ENCODE data around the gene C6orf120.
"Not testable (repeated sequence)": the region's sequence is repeated elsewhere in the genome, so short reads cannot be mapped to it uniquely, and the experiment has no call there.

Gene C6orf120

DNA sequence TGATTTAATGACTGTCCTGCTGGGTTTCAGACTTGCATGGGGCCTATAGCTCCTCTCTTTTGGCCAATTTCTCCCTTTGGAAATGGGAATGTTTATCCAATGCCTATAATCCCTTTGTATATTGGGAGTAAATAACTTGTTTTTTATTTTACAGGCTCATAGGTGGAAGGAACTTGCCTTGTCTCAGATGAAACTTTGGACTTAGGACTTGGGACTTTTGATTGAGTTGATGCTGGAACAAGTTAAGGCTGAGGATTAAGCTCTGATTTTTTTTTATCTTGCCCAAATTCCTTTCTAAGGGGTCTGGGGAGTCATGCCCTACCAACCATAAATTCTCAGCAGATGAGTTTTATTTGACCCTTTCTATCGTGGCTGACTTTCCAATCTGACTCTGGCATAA is 23.6 kb upstream of the C6orf120 start:
- DNase-seq (ENCODE audit: low spot score) = no peak

- DNase-seq (ENCODE audit: low spot score) = no peak
Measured at GRCh38 chr6:169684056-169684455, 17.9 kb upstream of the C6orf120 start.

GRCh38 chr6:169685860-169686259 is 16.1 kb upstream of the C6orf120 start:
- DNase-seq (ENCODE audit: low spot score) = no peak

DNA sequence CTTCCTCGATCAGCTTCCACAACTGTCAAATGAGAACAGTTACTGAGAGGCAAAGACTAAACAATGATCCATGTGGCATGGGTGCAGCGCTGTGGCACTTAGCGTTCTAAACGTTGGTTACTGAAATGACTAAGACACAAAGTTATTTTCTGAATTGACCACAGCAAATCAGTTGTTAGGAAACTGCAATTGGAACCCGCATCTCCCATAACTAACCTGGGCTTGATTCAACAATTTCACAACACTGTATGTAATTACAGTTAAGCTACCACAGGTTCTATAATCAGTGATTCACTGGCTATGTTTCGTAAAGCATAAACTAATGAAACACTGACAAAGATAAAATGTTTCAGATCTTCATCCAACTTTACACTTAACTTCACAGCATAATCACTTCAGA is 12.6 kb upstream of the C6orf120 start:
- DNase-seq (ENCODE audit: low spot score) = no peak

DNA sequence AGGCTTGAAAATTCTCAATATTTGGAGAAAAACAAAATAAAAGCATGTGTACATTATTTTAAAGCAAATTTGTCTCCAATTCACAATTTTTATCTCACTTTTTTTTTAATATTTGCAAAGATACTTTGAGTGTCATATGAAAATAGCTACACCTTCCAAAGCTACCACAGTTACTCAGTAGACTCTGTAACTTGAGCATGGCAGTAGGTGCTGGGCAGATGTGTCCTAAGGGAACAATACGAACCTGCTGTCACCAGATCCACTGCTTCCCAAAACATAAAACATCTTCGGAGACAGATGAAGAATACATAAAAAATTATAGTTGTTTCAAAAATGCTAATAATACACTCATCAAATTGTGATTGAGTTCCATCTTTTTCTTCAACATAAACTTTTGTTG is 10.7 kb upstream of the C6orf120 start:
- DNase-seq (ENCODE audit: low spot score) = no peak

- DNase-seq (ENCODE audit: low spot score) = no peak
Measured at GRCh38 chr6:169692516-169692915, 9.4 kb upstream of the C6orf120 start.

GRCh38 chr6:169695131-169695530 is 6.8 kb upstream of the C6orf120 start:
- no peak for DNase-seq (ENCODE audit: low spot score)

GRCh38 chr6:169697115-169697514 is 4.8 kb upstream of the C6orf120 start:
- not testable (repeated sequence) for DNase-seq (ENCODE audit: low spot score)

- DNase-seq (ENCODE audit: low spot score) = no peak
Measured at GRCh38 chr6:169700296-169700695, 1.6 kb upstream of the C6orf120 start.

- no peak for DNase-seq (ENCODE audit: low spot score)
Measured at GRCh38 chr6:169701311-169701953, 494 bp upstream of the C6orf120 start.

- no peak for DNase-seq (ENCODE audit: low spot score)
Measured at GRCh38 chr6:169702840-169703246, 917 bp downstream of the C6orf120 start.

DNA sequence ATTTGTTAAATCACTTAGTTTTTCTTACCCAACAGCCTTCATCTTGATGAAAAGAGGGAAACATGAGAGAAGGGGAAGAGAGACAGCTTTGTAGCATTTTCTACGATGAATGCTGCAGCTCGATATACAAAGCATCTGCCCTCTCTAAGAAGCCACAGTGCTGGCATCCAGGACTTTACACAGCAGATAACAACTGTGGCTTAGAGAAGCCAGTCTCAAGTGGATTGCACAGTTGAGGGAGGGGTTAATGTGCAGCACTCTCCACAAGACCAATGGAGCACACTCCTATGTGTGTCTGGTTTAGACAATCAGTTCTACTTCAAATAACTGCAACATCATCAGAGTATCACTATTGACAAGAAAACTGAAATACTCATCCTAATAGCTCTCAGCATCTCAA is 5.8 kb downstream of the C6orf120 start:
- no peak for DNase-seq (ENCODE audit: low spot score)

DNA sequence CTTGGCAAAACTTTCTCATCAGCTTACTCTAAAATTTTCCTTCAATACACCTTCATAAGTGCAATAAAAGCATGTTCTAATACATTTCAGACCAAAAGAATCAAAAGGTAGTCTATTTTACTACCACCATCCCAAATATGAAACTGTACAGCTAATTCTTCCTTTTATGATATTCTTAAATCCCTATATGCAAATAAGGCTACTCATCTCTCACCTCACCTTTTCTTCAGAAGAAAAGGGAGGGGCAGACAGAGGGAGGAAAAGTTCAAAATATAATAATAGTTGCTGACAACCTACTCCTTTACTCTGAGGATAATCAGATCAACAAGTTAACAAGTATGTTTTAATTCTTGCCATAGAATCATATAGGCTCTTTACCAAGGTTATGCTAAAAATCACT is 7.4 kb downstream of the C6orf120 start:
- DNase-seq (ENCODE audit: low spot score) = no peak

GRCh38 chr6:169710009-169710408 is 8.1 kb downstream of the C6orf120 start:
- no peak for DNase-seq (ENCODE audit: low spot score)

DNA sequence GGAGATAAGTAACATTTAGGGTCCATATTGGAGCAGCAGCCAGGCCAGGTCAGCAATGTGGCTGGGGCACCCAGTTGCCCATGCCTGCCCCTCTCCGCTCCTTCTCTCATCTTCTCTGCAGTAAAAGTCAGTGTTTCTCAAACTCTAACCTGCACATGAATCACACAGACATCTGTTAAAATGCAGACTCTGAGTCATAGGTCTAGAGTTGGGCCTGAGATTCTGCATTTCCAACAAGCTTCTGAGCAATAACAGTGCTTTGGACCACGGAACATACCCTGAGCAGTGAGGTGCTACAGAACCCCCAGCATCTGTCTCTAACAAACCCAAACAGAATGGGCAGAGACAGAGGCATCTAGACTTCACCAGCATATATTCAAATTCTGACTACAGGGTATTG is 12.3 kb downstream of the C6orf120 start:
- no peak for DNase-seq (ENCODE audit: low spot score)

DNA sequence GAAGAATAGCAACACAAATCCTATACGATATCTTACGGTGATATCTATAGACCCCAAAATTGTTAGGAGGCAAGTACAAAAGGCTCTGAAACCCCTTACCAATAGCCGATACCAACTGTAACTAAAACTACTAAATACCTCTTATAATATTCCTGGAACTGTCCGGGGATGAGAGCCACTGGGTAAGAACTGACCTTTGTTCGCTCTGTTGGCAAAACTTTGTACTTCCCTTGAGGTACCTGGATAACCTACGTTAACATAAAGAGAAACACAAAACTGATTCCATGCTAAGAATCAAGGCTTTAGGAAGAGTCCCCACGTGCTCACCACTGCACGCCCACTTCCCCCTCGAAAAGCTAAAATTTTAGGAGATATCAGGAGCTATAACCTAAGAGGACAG is 12.7 kb downstream of the C6orf120 start:
- DNase-seq (ENCODE audit: low spot score) = no peak

DNA sequence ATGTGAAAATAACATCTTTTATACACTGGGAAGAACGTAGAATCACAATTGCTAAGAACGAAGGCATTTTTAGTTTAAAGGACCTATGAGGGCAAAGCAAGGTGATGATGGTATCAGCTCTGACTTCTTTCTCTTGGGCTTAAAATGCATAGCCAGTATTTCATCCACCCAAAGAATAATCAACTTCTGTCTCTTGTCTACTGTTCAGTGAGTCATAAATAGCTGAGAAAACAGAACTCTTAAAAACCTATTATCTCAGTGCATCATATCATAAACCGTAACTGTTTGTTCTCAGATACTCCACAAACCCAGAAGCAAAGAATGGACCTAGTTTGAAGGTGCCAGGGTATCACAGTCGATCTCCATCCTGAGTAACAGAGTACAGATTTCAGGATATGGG is 17.2 kb downstream of the C6orf120 start:
- DNase-seq (ENCODE audit: low spot score) = no peak

DNA sequence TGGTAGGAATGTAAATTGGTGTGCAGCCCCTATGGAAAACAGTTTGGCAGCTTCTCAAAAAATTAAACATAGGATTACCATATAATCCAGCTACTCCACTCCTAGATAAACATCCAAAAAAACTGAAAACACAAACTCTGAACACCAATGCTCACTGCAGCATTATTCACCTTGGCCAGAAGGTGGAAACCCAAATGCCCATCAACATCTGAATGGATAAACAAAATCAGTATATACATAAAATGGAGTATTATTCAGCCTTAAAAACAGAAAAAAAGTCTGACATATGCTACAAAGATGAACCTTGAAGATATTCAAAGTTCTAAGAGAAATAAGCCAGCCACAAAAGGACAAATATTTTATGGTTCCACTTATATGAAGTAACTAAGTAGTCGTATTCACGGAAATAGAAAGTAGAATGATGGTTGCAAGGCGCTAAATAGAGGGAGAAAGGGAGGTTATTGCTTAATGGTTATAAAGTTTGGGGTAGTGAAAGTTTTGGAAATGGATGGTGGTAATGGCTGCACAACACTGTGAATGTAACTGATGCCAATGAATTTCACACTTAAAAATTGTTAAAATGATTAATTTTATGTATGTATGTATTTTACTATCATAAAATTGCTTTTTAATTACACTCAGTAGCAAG is 18.4 kb downstream of the C6orf120 start:
- no peak for DNase-seq (ENCODE audit: low spot score)

- DNase-seq (ENCODE audit: low spot score) = no peak
Measured at GRCh38 chr6:169722362-169723199, 20.7 kb downstream of the C6orf120 start.

DNA sequence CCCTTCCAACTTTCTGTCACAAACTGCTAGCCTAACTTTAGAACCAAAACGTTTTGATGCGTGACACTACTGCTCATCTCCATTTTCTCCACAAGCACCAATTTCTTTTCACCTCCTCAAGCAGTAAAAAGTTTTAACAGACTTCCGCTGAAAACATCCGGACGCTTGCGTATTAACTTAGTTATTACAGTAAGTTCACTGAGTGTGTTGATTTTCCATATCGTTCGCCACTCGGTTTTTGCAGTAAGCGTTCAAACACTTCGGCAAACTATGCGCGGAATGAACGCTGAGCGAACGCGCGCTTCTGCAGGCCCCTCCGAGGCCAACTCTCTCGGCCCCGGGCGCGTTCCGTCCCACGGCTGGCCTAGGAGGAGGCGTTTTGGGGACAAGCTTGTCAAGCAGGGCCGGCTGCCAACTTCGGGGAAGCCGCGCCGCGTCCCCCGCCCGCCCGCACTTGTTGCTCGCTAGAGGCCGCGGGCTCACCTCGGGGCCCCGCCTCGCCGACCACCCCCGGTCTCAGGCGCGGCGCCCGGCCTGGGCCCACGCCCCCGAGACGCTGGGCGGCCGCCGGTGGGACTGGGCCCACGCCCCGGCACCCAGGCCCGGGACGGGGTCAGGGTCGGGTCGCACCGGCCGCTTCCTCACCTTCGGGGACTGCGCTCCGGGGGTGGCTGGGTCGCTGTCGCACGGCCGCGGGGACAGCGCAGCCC is 21.4 kb downstream of the C6orf120 start:
- peak; percentile 87 for DNase-seq (ENCODE audit: low spot score)

DNA sequence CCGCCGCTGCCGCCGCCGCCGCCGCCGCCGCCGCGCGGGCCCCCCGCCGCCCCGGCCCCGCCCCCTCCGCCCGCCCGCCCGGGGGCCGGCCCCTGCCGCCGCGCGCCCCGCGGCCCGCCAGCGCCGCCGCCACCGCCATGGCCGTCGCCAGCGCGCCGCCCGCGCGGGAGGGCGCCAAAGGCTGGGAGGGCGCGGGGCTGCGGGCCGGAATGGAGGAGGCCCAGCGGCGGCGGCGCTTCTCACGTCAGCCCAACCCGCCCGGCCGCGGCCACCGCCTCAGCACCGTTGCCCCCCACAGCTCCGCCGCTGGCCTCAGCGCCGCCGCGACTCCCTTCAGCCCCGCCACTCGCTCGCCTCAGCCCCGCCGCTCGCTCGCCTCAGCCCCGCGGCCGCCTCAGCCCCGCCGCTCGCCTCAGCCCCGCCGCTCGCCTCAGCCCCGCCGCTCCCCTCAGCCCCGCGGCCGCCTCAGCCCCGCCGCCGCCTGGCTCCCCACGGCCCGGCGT is 22.1 kb downstream of the C6orf120 start:
- no peak for DNase-seq (ENCODE audit: low spot score)

GRCh38 chr6:169724494-169725124 is 22.7 kb downstream of the C6orf120 start, which contains the start of gene PHF10:
Gene PHF10, minus strand, starts transcription at chr6:169724500. Its CDS starts 569 bp downstream, at chr6:169723931.
- DNase-seq (ENCODE audit: low spot score) = peak; percentile 94
